ENCODE measurements around the gene TAF13.

The TAF13 gene

GRCh38 chr1:109091078-109091838 lies 15.5 kb upstream of the TAF13 start:
- peaks cover 8% of the 10 kb centered on the region for H3K36me3 ChIP-seq (ENCODE audit: control insufficient read depth, insufficient read depth, low read length)
- H3K4me3 ChIP-seq (ENCODE audit: low read depth, low read length): peak overlapping the region; percentile 76
- H3K9me3 ChIP-seq (ENCODE audit: control insufficient read depth, insufficient read depth, low read depth, low read length): no peaks in the 10 kb centered on the region

GRCh38 chr1:109090196-109091077 lies 14.6 kb upstream of the TAF13 start, which contains the start of gene TMEM167B:
Gene TMEM167B, plus strand, starts transcription at chr1:109090764. Its CDS starts 109 bp downstream, at chr1:109090873.
- Histone ChIP-seq H3K27me3 (ENCODE audit: control insufficient read depth, insufficient read depth, low read length) (no peaks in the 10 kb centered on the region), H3K9ac (ENCODE audit: low read length) (peak within 1 kb of the TSS; percentile 50), H3K36me3 (ENCODE audit: control insufficient read depth, insufficient read depth, low read length) (peaks cover 7% of the 10 kb centered on the region), H3K9me3 (ENCODE audit: control insufficient read depth, insufficient read depth, low read depth, low read length) (no peaks in the 10 kb centered on the region), H3K27ac (ENCODE audit: low read depth, low read length) (peak within 1 kb of the TSS; percentile 0; the same call in 1 of the 2 replicates), H3K4me3 (ENCODE audit: low read depth, low read length) (peak within 1 kb of the TSS; percentile 76), H3K4me1 (ENCODE audit: control insufficient read depth, insufficient read depth, low read length) (peaks cover 11% of the 10 kb centered on the region; the same call in 1 of the 2 replicates)

More at GRCh38 chr1:109091078-109091838, 15.5 kb upstream of the TAF13 start:
- H3K27ac ChIP-seq (ENCODE audit: low read depth, low read length): peak overlapping the region; percentile 0; the same call in 1 of the 2 replicates
- peaks cover 11% of the 10 kb centered on the region; the same call in 1 of the 2 replicates for H3K4me1 ChIP-seq (ENCODE audit: control insufficient read depth, insufficient read depth, low read length)
- H3K9ac ChIP-seq (ENCODE audit: low read length): peak overlapping the region; percentile 50
- H3K27me3 ChIP-seq (ENCODE audit: control insufficient read depth, insufficient read depth, low read length): no peaks in the 10 kb centered on the region

GRCh38 chr1:109089242-109090015 lies 13.6 kb upstream of the TAF13 start:
- Histone ChIP-seq H3K36me3 (ENCODE audit: control insufficient read depth, insufficient read depth, low read length) (peaks cover 4% of the 10 kb centered on the region), H3K27me3 (ENCODE audit: control insufficient read depth, insufficient read depth, low read length) (no peaks in the 10 kb centered on the region), H3K9me3 (ENCODE audit: control insufficient read depth, insufficient read depth, low read depth, low read length) (no peaks in the 10 kb centered on the region), H3K4me1 (ENCODE audit: control insufficient read depth, insufficient read depth, low read length) (peaks cover 13% of the 10 kb centered on the region; the same call in 1 of the 2 replicates), H3K4me3 (ENCODE audit: low read depth, low read length) (peak overlapping the region; percentile 76), H3K27ac (ENCODE audit: low read depth, low read length) (no peak overlapping the region), H3K9ac (ENCODE audit: low read length) (no peak overlapping the region)

GRCh38 chr1:109084563-109085517 lies 9.0 kb upstream of the TAF13 start:
- Histone ChIP-seq H3K9ac (ENCODE audit: low read length) (no peak overlapping the region), H3K27ac (ENCODE audit: low read depth, low read length) (no peak overlapping the region)

GRCh38 chr1:109083923-109084322 lies 8.1 kb upstream of the TAF13 start:
- Histone ChIP-seq H3K9ac (ENCODE audit: low read length) (no peak overlapping the region), H3K36me3 (ENCODE audit: control insufficient read depth, insufficient read depth, low read length) (no peaks in the 10 kb centered on the region), H3K4me1 (ENCODE audit: control insufficient read depth, insufficient read depth, low read length) (peaks cover 15% of the 10 kb centered on the region), H3K9me3 (ENCODE audit: control insufficient read depth, insufficient read depth, low read depth, low read length) (no peaks in the 10 kb centered on the region), H3K27ac (ENCODE audit: low read depth, low read length) (no peak overlapping the region), H3K4me3 (ENCODE audit: low read depth, low read length) (no peak overlapping the region), H3K27me3 (ENCODE audit: control insufficient read depth, insufficient read depth, low read length) (no peaks in the 10 kb centered on the region)

More at GRCh38 chr1:109084563-109085517, 9.0 kb upstream of the TAF13 start:
- Histone ChIP-seq H3K9me3 (ENCODE audit: control insufficient read depth, insufficient read depth, low read depth, low read length) (no peaks in the 10 kb centered on the region), H3K27me3 (ENCODE audit: control insufficient read depth, insufficient read depth, low read length) (no peaks in the 10 kb centered on the region), H3K36me3 (ENCODE audit: control insufficient read depth, insufficient read depth, low read length) (no peaks in the 10 kb centered on the region), H3K4me1 (ENCODE audit: control insufficient read depth, insufficient read depth, low read length) (peaks cover 15% of the 10 kb centered on the region), H3K4me3 (ENCODE audit: low read depth, low read length) (no peak overlapping the region)

DNA sequence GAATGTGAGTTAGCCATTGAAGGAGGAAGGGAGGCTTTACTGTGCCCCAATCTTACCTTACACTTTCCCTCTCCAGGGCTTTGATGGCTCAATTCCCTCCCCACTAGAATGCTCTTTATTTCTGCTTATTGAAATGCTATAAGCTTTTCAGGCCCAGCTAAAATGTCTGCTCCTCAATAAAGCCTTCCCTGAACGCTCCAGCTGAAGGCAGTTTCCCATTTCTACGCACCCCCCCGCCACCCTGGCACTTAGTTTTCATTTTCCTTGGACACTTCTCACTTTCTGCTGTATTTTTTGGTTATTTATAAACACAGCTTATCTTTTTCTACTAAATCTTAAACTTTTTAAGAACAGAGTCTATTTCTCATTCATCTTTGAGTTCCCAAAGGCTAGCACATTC lies 7.7 kb upstream of the TAF13 start:
- Histone ChIP-seq H3K4me3 (ENCODE audit: low read depth, low read length) (no peak overlapping the region), H3K27ac (ENCODE audit: low read depth, low read length) (no peak overlapping the region), H3K9ac (ENCODE audit: low read length) (no peak overlapping the region), H3K27me3 (ENCODE audit: control insufficient read depth, insufficient read depth, low read length) (no peaks in the 10 kb centered on the region), H3K36me3 (ENCODE audit: control insufficient read depth, insufficient read depth, low read length) (no peaks in the 10 kb centered on the region), H3K4me1 (ENCODE audit: control insufficient read depth, insufficient read depth, low read length) (peaks cover 15% of the 10 kb centered on the region), H3K9me3 (ENCODE audit: control insufficient read depth, insufficient read depth, low read depth, low read length) (no peaks in the 10 kb centered on the region)

DNA sequence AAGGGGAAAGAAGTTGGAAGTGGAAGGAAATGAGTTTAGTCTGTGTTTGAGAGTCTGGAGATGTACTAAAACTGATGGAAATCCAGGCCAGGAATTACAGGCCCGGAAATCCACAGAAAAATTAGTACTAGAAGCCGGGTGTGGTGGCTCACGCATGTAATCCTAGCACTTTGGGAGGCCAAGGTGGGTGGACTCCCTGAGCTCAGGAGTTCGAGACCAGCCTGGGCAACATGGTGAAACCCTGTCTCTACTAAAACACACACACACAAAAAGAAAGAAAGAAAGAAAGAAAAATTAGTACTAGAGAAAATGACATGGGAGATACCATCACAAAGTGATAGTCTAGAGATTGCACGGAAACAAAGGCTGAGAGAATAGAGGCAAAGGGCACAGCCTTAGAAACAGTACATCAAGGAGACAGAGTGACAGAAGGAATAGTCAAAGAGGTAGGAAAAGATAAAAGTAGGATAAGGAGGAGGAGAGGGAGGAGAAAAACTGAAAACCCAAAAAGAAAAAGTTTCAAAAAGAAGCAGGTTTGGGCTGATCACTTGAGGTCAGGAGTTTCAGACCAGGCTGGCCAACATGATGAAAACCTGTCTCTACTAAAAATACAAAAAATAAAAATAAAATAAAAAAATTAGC lies 4.8 kb upstream of the TAF13 start:
- no peaks in the 10 kb centered on the region for H3K9me3 ChIP-seq (ENCODE audit: control insufficient read depth, insufficient read depth, low read depth, low read length)
- no peak overlapping the region for H3K4me3 ChIP-seq (ENCODE audit: low read depth, low read length)
- H3K27me3 ChIP-seq (ENCODE audit: control insufficient read depth, insufficient read depth, low read length): no peaks in the 10 kb centered on the region
- H3K36me3 ChIP-seq (ENCODE audit: control insufficient read depth, insufficient read depth, low read length): peaks cover 2% of the 10 kb centered on the region; the same call in 1 of the 2 replicates
- peak overlapping the region; percentile 0; the same call in 1 of the 2 replicates for H3K27ac ChIP-seq (ENCODE audit: low read depth, low read length)
- H3K4me1 ChIP-seq (ENCODE audit: control insufficient read depth, insufficient read depth, low read length): peaks cover 18% of the 10 kb centered on the region
- H3K9ac ChIP-seq (ENCODE audit: low read length): no peak overlapping the region

- Histone ChIP-seq H3K9me3 (ENCODE audit: control insufficient read depth, insufficient read depth, low read depth, low read length) (no peaks in the 10 kb centered on the region), H3K36me3 (ENCODE audit: control insufficient read depth, insufficient read depth, low read length) (peaks cover 3% of the 10 kb centered on the region; the same call in 1 of the 2 replicates), H3K27ac (ENCODE audit: low read depth, low read length) (no peak overlapping the region), H3K9ac (ENCODE audit: low read length) (no peak overlapping the region), H3K27me3 (ENCODE audit: control insufficient read depth, insufficient read depth, low read length) (no peaks in the 10 kb centered on the region), H3K4me1 (ENCODE audit: control insufficient read depth, insufficient read depth, low read length) (peaks cover 18% of the 10 kb centered on the region), H3K4me3 (ENCODE audit: low read depth, low read length) (no peak overlapping the region)
Measured at GRCh38 chr1:109079240-109079622, 3.4 kb upstream of the TAF13 start.

DNA sequence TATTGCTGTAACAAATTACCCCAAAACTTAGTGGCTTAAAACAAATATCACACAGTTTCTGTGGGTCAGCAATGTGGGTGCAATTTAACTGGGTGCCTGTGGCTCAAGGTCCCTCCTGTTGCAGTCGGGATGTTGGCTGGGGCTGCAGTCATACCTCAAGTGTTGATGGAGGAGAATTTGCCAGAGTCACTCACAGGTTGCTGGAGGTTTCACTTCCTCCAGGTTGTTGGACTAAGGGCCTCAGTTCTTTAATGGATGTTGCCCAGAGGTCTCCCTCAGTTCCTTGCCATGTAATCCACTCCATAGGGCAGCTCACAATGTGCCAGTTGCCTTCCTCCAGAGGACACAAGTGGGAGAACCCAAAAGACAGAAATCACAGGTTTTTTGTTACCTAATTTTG lies 2.5 kb upstream of the TAF13 start:
- H3K27ac ChIP-seq (ENCODE audit: low read depth, low read length): no peak overlapping the region
- peaks cover 7% of the 10 kb centered on the region for H3K36me3 ChIP-seq (ENCODE audit: control insufficient read depth, insufficient read depth, low read length)
- H3K9ac ChIP-seq (ENCODE audit: low read length): no peak overlapping the region
- H3K4me1 ChIP-seq (ENCODE audit: control insufficient read depth, insufficient read depth, low read length): peaks cover 8% of the 10 kb centered on the region; the same call in 1 of the 2 replicates
- no peaks in the 10 kb centered on the region for H3K9me3 ChIP-seq (ENCODE audit: control insufficient read depth, insufficient read depth, low read depth, low read length)
- H3K27me3 ChIP-seq (ENCODE audit: control insufficient read depth, insufficient read depth, low read length): no peaks in the 10 kb centered on the region
- H3K4me3 ChIP-seq (ENCODE audit: low read depth, low read length): no peak overlapping the region
